ENCODE data around the gene SLC38A3.

- TF ChIP-seq REST (IDR thresholded peaks at IDR 0.05; ENCODE audit: unreplicated experiment) (no peak), JUNB (IDR thresholded peaks at IDR 0.05; ENCODE audit: unreplicated experiment) (no peak), EZH2phosphoT487 (IDR thresholded peaks at IDR 0.05; ENCODE audit: unreplicated experiment) (no peak)
- TF ChIP-seq, protein P1, sequence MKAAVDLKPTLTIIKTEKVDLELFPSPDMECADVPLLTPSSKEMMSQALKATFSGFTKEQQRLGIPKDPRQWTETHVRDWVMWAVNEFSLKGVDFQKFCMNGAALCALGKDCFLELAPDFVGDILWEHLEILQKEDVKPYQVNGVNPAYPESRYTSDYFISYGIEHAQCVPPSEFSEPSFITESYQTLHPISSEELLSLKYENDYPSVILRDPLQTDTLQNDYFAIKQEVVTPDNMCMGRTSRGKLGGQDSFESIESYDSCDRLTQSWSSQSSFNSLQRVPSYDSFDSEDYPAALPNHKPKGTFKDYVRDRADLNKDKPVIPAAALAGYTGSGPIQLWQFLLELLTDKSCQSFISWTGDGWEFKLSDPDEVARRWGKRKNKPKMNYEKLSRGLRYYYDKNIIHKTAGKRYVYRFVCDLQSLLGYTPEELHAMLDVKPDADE (IDR thresholded peaks at IDR 0.05) = no peak
- TF ChIP-seq, protein P2, sequence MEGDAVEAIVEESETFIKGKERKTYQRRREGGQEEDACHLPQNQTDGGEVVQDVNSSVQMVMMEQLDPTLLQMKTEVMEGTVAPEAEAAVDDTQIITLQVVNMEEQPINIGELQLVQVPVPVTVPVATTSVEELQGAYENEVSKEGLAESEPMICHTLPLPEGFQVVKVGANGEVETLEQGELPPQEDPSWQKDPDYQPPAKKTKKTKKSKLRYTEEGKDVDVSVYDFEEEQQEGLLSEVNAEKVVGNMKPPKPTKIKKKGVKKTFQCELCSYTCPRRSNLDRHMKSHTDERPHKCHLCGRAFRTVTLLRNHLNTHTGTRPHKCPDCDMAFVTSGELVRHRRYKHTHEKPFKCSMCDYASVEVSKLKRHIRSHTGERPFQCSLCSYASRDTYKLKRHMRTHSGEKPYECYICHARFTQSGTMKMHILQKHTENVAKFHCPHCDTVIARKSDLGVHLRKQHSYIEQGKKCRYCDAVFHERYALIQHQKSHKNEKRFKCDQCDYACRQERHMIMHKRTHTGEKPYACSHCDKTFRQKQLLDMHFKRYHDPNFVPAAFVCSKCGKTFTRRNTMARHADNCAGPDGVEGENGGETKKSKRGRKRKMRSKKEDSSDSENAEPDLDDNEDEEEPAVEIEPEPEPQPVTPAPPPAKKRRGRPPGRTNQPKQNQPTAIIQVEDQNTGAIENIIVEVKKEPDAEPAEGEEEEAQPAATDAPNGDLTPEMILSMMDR (conservative IDR thresholded peaks at IDR 0.05; ENCODE audit: low read depth in 2 of 2) = no peak
Observed at GRCh38 chr3:50266017-50266416, 60.9 kb downstream of the SLC38A3 start.

All from GM23338 (cell line).